Cardiac septum (tissue), 1 donor: Measurements from ENCODE around the gene RAPGEF2. TPM values are rescaled to one million over a fixed set of nuclear protein-coding genes. Genes with fewer than 3 reads are reported as not detected.

Experiments used
- DNase-seq: peaks from one replicate; pipeline ENCODE4 v3.0.0-alpha.2; 2020; ENCODE audit warnings: low spot score
- intact Hi-C: fragments of 100-400 bp; cut with DNase I; formaldehyde crosslinking; loops from one replicate; pipeline ENCODE4 v1.14.0; 2022
- total RNA-seq: library from RNA; stranded (reverse); fragmentation: NEBNext Ultra II Directional; extraction: Animal tissue kit (Norgen Biotek cat#: 25700); gene quantifications from one replicate; pipeline ENCODE4 v1.2.1, GENCODE V29; 2021
- donor health status: DM: no; HTN: no; CAD: no.

The RAPGEF2 gene
- total RNA-seq, 1 donor from 2014 or later = 52.3 TPM

GRCh38 chr4:159256037-159256436, 153.2 kb downstream of the RAPGEF2 start:
- DNase-seq = no peak
- intact Hi-C loops = no loop called here

GRCh38 chr4:159258889-159259560, 156.1 kb downstream of the RAPGEF2 start:
- intact Hi-C loops = no loop called here
- DNase-seq = no peak

GRCh38 chr4:159264057-159264456, 161.2 kb downstream of the RAPGEF2 start:
- intact Hi-C loops = no loop called here
- no peak for DNase-seq

GRCh38 chr4:159266981-159267868, 164.3 kb downstream of the RAPGEF2 start:
- intact Hi-C loops = no loop called here
- DNase-seq = no peak

- no peak for DNase-seq
- intact Hi-C loops = no loop called here
These were observed 165.0 kb downstream of the RAPGEF2 start for GRCh38 chr4:159267869-159268285.

- intact Hi-C loops = no loop called here
- no peak for DNase-seq
These were observed 165.7 kb downstream of the RAPGEF2 start for GRCh38 chr4:159268607-159269006.

GRCh38 chr4:159269116-159269515, 166.2 kb downstream of the RAPGEF2 start:
- intact Hi-C loops = no loop called here
- no peak for DNase-seq

GRCh38 chr4:159269956-159270355, 167.1 kb downstream of the RAPGEF2 start:
- no peak for DNase-seq
- intact Hi-C loops = loop anchor here (10.0 kb wide), 1 partner anchor 175 kb away; no protein-coding TSS in a partner anchor

- DNase-seq = no peak
- intact Hi-C loops = loop anchor here (10.0 kb wide), 1 partner anchor 173 kb away; no protein-coding TSS in a partner anchor
These were observed 169.0 kb downstream of the RAPGEF2 start for GRCh38 chr4:159271856-159272255.

GRCh38 chr4:159272273-159273140, 169.6 kb downstream of the RAPGEF2 start:
- intact Hi-C loops = loop anchor here (10.0 kb wide), 1 partner anchor 172 kb away; no protein-coding TSS in a partner anchor
- DNase-seq = no peak

GRCh38 chr4:159273141-159273438, 170.2 kb downstream of the RAPGEF2 start:
- DNase-seq = no peak
- intact Hi-C loops = loop anchor here (10.0 kb wide), 1 partner anchor 172 kb away; no protein-coding TSS in a partner anchor

- no peak for DNase-seq
- intact Hi-C loops = loop anchor here (10.0 kb wide), 1 partner anchor 171 kb away; no protein-coding TSS in a partner anchor
These were observed 171.0 kb downstream of the RAPGEF2 start for GRCh38 chr4:159273841-159274240.

- intact Hi-C loops = loop anchor here (10.0 kb wide), 1 partner anchor 166 kb away; no protein-coding TSS in a partner anchor
- no peak for DNase-seq
These were observed 175.5 kb downstream of the RAPGEF2 start for GRCh38 chr4:159278399-159278798.

GRCh38 chr4:159279084-159279483, 176.2 kb downstream of the RAPGEF2 start:
- intact Hi-C loops = loop anchor here (10.0 kb wide), 1 partner anchor 166 kb away; no protein-coding TSS in a partner anchor
- DNase-seq = no peak

- no peak for DNase-seq
- intact Hi-C loops = no loop called here
These were observed 177.7 kb downstream of the RAPGEF2 start for GRCh38 chr4:159280442-159281172.

- DNase-seq = no peak
- intact Hi-C loops = no loop called here
These were observed 178.9 kb downstream of the RAPGEF2 start for GRCh38 chr4:159281771-159282170.

- DNase-seq = no peak
- intact Hi-C loops = no loop called here
These were observed 179.4 kb downstream of the RAPGEF2 start for GRCh38 chr4:159282329-159282728.

- no peak for DNase-seq
- intact Hi-C loops = no loop called here
These were observed 180.1 kb downstream of the RAPGEF2 start for GRCh38 chr4:159282944-159283343.

- intact Hi-C loops = no loop called here
- no peak for DNase-seq
These were observed 180.8 kb downstream of the RAPGEF2 start for GRCh38 chr4:159283696-159284095.
